ENCODE data around the gene TLE1.

TLE1 gene

GRCh38 chr9:81538890-81539289, 150.5 kb downstream of the TLE1 start:
- no peak for DNase-seq

- DNase-seq: no peak
These were observed 151.4 kb downstream of the TLE1 start for GRCh38 chr9:81537964-81538363.

GRCh38 chr9:81536242-81537025, 152.9 kb downstream of the TLE1 start:
- no peak for DNase-seq

- peak; percentile 8 for DNase-seq
These were observed 153.7 kb downstream of the TLE1 start for GRCh38 chr9:81535542-81536241.

- DNase-seq: no peak
These were observed 155.0 kb downstream of the TLE1 start for GRCh38 chr9:81534138-81534875.
